Neural progenitor cell (in vitro differentiated cells): Measurements from ENCODE around the gene MAP2K5. TPM values are rescaled to one million over a fixed set of nuclear protein-coding genes. Genes with fewer than 3 reads are reported as not detected.

Experiments
- DNase-seq: peaks from one replicate; pipeline ENCODE4 v3.0.0-alpha.2; 2016; ENCODE audit warnings: low spot score
- H2AFZ ChIP-seq: fragments of 200-600 bp; sonication (generic); replicated peaks from 2 replicates; pipeline ENCODE4 v1.6.1; 2016; ENCODE audit warnings: antibody characterized with exemption
- H3F3A ChIP-seq: fragments of 200-600 bp; sonication (generic); 2 replicates; pipeline ENCODE4 v1.6.1; 2016; ENCODE audit warnings: antibody characterized with exemption, low read depth
- H3K27ac ChIP-seq: fragments of 200-600 bp; sonication (generic); 2 replicates; pipeline ENCODE4 v1.5.1; 2016; ENCODE audit warnings: mild to moderate bottlenecking
- H3K27me3 ChIP-seq: fragments of 200-600 bp; sonication (generic); 2 replicates; pipeline ENCODE4 v1.6.1; 2016; ENCODE audit warnings: mild to moderate bottlenecking, moderate library complexity
- H3K36me3 ChIP-seq: fragments of 200-600 bp; sonication (generic); 2 replicates; pipeline ENCODE4 v1.5.1; 2016
- H3K4me1 ChIP-seq: fragments of 200-600 bp; sonication (generic); 2 replicates; pipeline ENCODE4 v1.6.1; 2016; ENCODE audit warnings: mixed run types
- H3K4me2 ChIP-seq: fragments of 200-600 bp; sonication (generic); 2 replicates; pipeline ENCODE4 v1.6.1; 2016
- H3K4me3 ChIP-seq: fragments of 200-600 bp; sonication (generic); 2 replicates; pipeline ENCODE4 v1.5.1; 2016
- H3K79me2 ChIP-seq: fragments of 200-600 bp; sonication (generic); 2 replicates; pipeline ENCODE4 v1.6.1; 2016; ENCODE audit warnings: low read depth
- H3K9ac ChIP-seq: fragments of 200-600 bp; sonication (generic); 2 replicates; pipeline ENCODE4 v1.6.1; 2016
- H3K9me3 ChIP-seq: fragments of 200-600 bp; sonication (generic); 2 replicates; pipeline ENCODE4 v1.5.1; 2016; ENCODE audit warnings: low read depth
- H4K20me1 ChIP-seq: fragments of 200-600 bp; sonication (generic); 2 replicates; pipeline ENCODE4 v1.6.1; 2016; ENCODE audit warnings: low read depth
- H3K27ac Mint-ChIP-seq: 3 replicates; pipeline ENCODE4 v1.8.0; 2021; ENCODE audit warnings: mixed read lengths
- H3K27me3 Mint-ChIP-seq: 2 replicates; pipeline ENCODE4 v1.8.0; 2022; ENCODE audit warnings: low read depth, mild to moderate bottlenecking, inconsistent platforms, moderate library complexity, mixed read lengths; ENCODE audit not compliant: insufficient read depth
- H3K36me3 Mint-ChIP-seq: 3 replicates; pipeline ENCODE4 v1.8.0; 2021; ENCODE audit warnings: mixed read lengths
- H3K4me1 Mint-ChIP-seq: 3 replicates; pipeline ENCODE4 v1.8.0; 2021; ENCODE audit warnings: mixed read lengths
- H3K4me3 Mint-ChIP-seq: 3 replicates; pipeline ENCODE4 v1.8.0; 2021; ENCODE audit warnings: mild to moderate bottlenecking, moderate library complexity, mixed read lengths
- H3K9me3 Mint-ChIP-seq: 3 replicates; pipeline ENCODE4 v1.8.0; 2020; ENCODE audit warnings: mixed read lengths
- CTCF ChIP-seq: fragments of 200-600 bp; sonication (generic); IDR thresholded peaks from 2 replicates; pipeline ENCODE4 v1.5.1; 2017; ENCODE audit warnings: antibody characterized with exemption, mild to moderate bottlenecking
- EZH2 ChIP-seq: fragments of 200-600 bp; sonication (generic); IDR thresholded peaks from 2 replicates; pipeline ENCODE4 v1.6.1; 2017; ENCODE audit warnings: antibody characterized with exemption, mild to moderate bottlenecking, moderate library complexity
- EZH2phosphoT487 ChIP-seq: fragments of 200-600 bp; sonication (generic); IDR thresholded peaks from 2 replicates; pipeline ENCODE4 v1.6.1; 2017; ENCODE audit warnings: antibody characterized with exemption
- total RNA-seq: library from RNA; depleted of rRNA; stranded (reverse); fragments of >200 nt; gene quantifications from 2 replicates; pipeline ENCODE4 v1.2.3, GENCODE V29; 2015; ENCODE audit warnings: low replicate concordance

Gene MAP2K5
- total RNA-seq, 1 donor from 2014 or later: 17.2 TPM

- Mint-ChIP-seq H3K27me3 (peaks cover 3% of the 10 kb centered on the region), H3K9me3 (peaks cover 2% of the 10 kb centered on the region), H3K36me3 (no peaks in the 10 kb centered on the region), H3K27ac (no peak overlapping the region), H3K4me1 (peaks cover 11% of the 10 kb centered on the region), H3K4me3 (peak overlapping the region; percentile 1)
- TF ChIP-seq CTCF: no peak
- TF ChIP-seq EZH2: no peak
- TF ChIP-seq EZH2phosphoT487: no peak
- no peaks in the 10 kb centered on the region for H3K9me3 ChIP-seq
- DNase-seq: peak; percentile 80
- H3K79me2 ChIP-seq: no peaks in the 10 kb centered on the region
- no peaks in the 10 kb centered on the region for H4K20me1 ChIP-seq
- H3K4me1 ChIP-seq: peaks cover 19% of the 10 kb centered on the region
- H3F3A ChIP-seq: peaks cover 14% of the 10 kb centered on the region
- H3K4me3 ChIP-seq: peak overlapping the region; percentile 26
- H2AFZ ChIP-seq: peak overlapping the region; percentile 39
- H3K27ac ChIP-seq: no peak overlapping the region
- no peaks in the 10 kb centered on the region for H3K36me3 ChIP-seq
- no peak overlapping the region for H3K9ac ChIP-seq
- H3K4me2 ChIP-seq: peak overlapping the region; percentile 57
- no peaks in the 10 kb centered on the region for H3K27me3 ChIP-seq
Observed at GRCh38 chr15:67501836-67502461, 40.6 kb upstream of the MAP2K5 start.

- no peak overlapping the region for H3K27ac Mint-ChIP-seq
- H3K4me3 ChIP-seq: no peak overlapping the region
- H3K27me3 Mint-ChIP-seq: peaks cover 3% of the 10 kb centered on the region
- H3K36me3 ChIP-seq: no peaks in the 10 kb centered on the region
- TF ChIP-seq EZH2 (no peak), EZH2phosphoT487 (no peak)
- no peak for DNase-seq
- H3K36me3 Mint-ChIP-seq: no peaks in the 10 kb centered on the region
- H3F3A ChIP-seq: peaks cover 14% of the 10 kb centered on the region
- H3K9ac ChIP-seq: no peak overlapping the region
- H3K4me1 ChIP-seq: peaks cover 19% of the 10 kb centered on the region
- no peaks in the 10 kb centered on the region for H3K9me3 ChIP-seq
- no peaks in the 10 kb centered on the region for H3K27me3 ChIP-seq
- no peaks in the 10 kb centered on the region for H3K9me3 Mint-ChIP-seq
- H4K20me1 ChIP-seq: no peaks in the 10 kb centered on the region
- H3K27ac ChIP-seq: no peak overlapping the region
- H3K4me3 Mint-ChIP-seq: no peak overlapping the region
- H3K79me2 ChIP-seq: no peaks in the 10 kb centered on the region
- peaks cover 11% of the 10 kb centered on the region for H3K4me1 Mint-ChIP-seq
- H2AFZ ChIP-seq: no peak overlapping the region
- no peak overlapping the region for H3K4me2 ChIP-seq
Observed at GRCh38 chr15:67504056-67504455, 38.4 kb upstream of the MAP2K5 start.

GRCh38 chr15:67504796-67505195 is 37.7 kb upstream of the MAP2K5 start:
- no peak overlapping the region for H3K4me3 ChIP-seq
- Mint-ChIP-seq H3K27ac (no peak overlapping the region), H3K4me1 (peaks cover 11% of the 10 kb centered on the region), H3K9me3 (no peaks in the 10 kb centered on the region), H3K27me3 (peaks cover 3% of the 10 kb centered on the region), H3K4me3 (no peak overlapping the region), H3K36me3 (no peaks in the 10 kb centered on the region)
- no peak overlapping the region for H2AFZ ChIP-seq
- peaks cover 19% of the 10 kb centered on the region for H3K4me1 ChIP-seq
- H4K20me1 ChIP-seq: no peaks in the 10 kb centered on the region
- H3K27me3 ChIP-seq: no peaks in the 10 kb centered on the region
- no peak overlapping the region for H3K9ac ChIP-seq
- TF ChIP-seq EZH2phosphoT487: no peak
- TF ChIP-seq EZH2: no peak
- TF ChIP-seq CTCF: no peak
- H3K27ac ChIP-seq: no peak overlapping the region
- H3K9me3 ChIP-seq: no peaks in the 10 kb centered on the region
- no peaks in the 10 kb centered on the region for H3K36me3 ChIP-seq
- DNase-seq: no peak
- H3K79me2 ChIP-seq: no peaks in the 10 kb centered on the region
- H3F3A ChIP-seq: peaks cover 14% of the 10 kb centered on the region
- H3K4me2 ChIP-seq: no peak overlapping the region
